RPMI8226 (cell line): Measurements from ENCODE around the gene ACTR5.
"Not testable (repeated sequence)": the region's sequence is repeated elsewhere in the genome, so short reads cannot be mapped to it uniquely, and the experiment has no call there.

Source experiments
- DNase-seq: peaks from one replicate; pipeline ENCODE4 v3.0.0-alpha.2; 2015

The ACTR5 gene

DNA sequence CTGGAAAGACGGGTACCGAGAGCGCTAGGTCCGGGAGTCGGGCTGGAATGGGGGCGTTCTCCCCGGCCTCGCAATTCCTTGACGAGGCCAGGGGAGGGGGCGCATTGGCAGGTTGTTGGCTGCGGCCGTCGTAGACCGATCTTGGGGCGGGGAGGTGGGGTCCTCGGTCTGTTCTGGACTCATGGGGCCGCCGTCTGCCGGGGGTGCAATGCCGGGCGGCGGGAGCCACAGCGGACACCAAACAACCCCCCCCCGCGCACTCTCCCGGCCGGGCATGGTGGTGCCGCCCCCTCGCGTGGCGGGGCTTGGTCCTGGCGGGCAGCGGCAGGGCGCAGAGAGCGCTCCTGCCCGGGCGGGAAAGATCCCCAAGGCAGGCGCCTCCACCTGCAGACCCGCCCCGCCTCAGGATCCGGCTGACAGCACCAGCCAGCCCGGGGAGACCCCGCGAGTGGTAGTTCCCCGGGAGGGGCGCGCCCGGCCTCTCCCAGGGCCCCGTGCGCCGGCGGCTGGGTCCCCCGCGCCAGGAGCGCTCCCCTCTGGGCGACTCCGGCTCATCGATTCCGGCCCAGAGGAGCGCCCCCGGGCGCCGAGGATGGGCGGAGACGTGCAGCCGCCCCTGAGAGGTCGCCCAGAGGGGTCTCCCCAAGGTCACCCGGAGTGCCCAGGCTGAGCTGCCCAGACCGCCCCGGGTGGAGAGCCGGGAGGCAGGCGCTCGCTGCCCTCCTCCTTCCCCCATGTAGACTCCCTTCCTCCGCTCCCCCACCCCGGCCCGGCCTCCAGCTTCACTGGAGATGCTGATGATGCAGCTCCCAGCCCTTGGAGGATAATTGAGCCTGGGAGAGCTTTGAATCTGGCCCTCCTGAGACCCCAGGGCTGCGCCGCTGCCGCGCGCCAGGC is 57.9 kb downstream of the ACTR5 start:
- DNase-seq = no peak

DNA sequence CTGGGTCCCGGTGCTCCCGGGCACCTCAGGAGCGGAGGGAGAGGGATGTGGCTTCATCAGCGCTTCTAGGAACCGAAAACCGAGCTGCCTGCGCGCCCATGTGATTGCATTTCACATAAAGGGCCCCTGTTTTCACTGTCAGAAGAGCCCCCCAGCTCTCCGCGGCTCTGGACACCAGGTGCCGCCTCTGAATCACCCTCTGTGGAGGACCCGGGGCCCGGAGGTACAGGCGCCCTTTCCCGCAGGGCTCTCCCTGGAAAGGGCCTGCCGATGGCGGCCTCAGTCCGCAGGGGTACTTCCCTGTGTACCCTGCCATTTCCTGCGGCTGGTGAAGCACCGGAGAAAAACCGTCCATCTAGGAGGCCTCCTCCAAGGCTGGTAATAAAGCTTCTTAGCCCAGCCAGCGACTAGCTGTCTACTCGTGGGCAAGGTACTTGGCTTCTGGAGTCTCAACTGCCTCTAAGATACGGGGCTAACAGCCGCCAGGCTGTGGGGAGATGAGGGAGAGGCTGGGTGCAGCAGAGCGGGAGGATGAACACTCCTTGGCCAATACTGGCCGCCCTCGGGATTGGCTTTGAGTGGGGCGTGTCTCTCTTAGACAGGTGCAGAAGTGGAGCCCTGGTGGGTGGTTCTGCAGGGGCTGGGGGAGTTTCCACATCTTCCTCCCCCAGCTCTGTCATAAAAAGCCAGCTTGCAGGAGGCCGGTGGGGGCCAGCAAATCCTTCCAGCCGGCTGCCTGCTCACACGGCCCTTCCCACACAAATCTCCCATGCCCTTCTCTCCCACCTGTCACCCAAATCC is 58.8 kb downstream of the ACTR5 start:
- DNase-seq = no peak

DNA sequence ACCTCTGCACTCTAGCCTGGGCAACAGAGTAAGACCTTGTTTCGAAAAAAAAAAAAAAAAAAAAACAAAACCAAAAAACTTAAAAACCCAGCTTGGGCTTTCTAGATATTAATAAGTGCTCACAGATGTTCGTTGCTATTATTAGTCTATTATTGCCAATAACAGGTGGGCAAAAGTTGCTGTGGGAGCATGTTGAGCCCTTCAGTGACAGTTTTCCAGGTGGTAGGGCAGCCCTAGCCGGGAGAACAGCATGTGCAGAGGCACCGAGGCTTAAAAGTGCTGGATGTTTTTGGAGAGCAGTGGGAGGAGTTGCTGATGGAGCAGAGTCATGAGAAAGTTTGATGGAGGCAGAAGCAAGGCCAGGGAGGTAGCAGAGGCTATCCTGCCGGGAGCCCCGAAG is 61.7 kb downstream of the ACTR5 start:
- DNase-seq = no peak

DNA sequence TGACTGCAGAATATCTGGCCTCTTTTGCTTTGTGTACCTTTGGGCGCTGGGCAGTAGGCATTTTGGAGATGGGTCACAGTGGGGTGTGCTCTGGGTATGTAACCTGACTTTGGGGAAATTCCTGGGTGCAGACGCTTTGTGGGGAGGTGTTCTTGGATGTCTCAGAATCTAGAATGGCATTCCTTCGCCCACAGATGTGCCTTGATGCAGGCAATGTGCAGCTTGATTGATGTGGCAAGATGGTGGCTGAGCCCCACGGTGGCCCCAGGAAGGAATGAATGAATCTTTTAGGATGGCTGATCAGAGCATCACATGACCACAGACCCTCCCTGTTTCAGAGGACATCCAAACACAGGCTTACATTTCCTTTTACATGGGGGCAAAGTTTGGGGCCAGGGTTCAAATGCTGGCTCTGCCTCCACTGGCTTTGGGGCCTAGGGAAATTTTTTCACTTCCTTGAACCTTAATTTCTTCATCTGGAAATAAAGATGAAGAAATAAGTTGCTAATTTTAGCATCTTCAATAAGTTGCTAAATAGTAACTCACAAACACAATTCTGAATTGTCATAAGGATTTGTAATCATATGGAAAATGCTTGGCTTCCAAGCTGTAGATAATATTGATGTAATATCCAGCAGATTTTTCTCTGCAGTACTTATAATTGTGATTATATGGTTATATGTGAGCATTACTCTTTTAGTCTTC is 62.8 kb downstream of the ACTR5 start:
- DNase-seq = no peak

GRCh38 chr20:38811769-38812168 is 63.5 kb downstream of the ACTR5 start:
- DNase-seq = no peak

DNA sequence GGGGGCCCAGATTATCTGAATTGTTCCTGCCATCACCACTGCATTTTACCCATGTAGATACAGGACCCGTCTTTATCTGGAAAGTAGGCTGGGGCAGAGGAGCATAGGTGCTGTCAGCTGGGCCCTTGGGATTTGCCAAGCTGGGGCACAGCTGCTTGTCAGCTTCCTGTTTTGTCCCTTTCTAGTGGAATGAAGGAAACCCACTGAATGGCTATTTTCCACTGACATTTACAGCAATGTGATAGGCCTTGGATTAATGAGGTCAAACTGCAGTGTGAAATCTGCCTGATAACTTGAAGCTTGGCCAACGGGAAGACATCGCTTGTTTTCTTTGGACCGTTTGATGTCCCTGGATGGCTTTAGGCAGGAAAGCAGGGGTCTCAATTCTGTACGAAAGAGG is 63.9 kb downstream of the ACTR5 start:
- no peak for DNase-seq

DNA sequence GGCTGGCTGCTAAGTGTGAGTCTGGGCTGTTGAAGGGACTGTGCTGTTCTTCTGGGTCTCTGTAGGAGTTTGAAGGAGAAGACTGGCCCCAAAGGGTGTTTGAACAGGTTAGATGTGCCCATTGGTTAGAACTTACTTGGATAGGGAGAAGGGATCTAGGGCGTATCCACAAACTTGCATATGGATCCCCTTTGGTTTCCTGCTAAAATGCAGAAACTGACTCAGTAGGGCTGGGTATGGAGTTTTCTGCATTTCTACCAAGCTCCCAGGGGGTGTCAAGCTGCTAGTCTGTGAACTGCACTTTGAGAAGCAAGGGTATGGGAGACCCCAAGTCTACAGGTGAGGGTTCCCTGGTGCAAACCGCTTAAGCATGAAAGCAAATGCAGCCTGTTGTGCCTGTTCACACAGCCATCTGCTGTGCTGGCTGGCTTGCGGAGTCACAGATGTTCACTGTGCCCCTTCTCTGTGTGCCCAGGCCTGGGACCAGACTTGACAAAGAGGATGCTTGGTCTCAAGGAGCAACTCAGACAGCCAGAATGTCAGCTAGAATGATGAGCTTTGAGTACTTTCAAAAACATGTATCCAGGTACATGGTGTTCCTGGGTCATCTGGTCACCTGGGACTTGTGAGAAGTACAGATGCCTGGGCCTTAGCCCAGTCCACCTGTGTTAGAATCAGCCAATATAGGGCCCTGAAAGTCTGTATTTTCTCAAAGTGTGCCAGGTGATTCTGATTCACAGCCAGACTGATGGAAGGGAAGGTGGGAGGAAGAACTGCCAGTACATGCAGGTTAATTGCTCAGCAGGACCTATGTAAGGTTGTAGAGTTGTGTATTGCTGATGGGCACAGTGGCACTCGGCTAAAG is 64.7 kb downstream of the ACTR5 start:
- DNase-seq = no peak

DNA sequence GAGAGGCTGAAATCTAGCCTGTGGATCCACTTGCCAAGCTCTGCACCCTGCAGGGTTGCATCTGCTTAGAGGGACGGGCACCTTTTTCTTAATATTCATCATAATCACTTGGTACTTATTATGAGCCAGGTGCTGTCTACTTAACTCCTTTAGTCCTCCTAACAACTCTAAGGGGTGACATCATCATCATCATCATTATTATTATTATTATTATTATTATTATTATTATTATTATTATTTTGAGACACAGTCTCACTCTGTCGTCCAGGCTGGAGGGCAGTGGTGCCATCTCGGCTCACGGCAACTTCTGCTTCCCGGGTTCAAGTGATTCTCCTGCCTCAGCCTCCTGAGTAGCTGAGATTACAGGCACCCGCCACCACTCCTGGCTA is 65.3 kb downstream of the ACTR5 start:
- DNase-seq = not testable (repeated sequence)

- no peak for DNase-seq
Measured at GRCh38 chr20:38815446-38815845, 67.2 kb downstream of the ACTR5 start.

DNA sequence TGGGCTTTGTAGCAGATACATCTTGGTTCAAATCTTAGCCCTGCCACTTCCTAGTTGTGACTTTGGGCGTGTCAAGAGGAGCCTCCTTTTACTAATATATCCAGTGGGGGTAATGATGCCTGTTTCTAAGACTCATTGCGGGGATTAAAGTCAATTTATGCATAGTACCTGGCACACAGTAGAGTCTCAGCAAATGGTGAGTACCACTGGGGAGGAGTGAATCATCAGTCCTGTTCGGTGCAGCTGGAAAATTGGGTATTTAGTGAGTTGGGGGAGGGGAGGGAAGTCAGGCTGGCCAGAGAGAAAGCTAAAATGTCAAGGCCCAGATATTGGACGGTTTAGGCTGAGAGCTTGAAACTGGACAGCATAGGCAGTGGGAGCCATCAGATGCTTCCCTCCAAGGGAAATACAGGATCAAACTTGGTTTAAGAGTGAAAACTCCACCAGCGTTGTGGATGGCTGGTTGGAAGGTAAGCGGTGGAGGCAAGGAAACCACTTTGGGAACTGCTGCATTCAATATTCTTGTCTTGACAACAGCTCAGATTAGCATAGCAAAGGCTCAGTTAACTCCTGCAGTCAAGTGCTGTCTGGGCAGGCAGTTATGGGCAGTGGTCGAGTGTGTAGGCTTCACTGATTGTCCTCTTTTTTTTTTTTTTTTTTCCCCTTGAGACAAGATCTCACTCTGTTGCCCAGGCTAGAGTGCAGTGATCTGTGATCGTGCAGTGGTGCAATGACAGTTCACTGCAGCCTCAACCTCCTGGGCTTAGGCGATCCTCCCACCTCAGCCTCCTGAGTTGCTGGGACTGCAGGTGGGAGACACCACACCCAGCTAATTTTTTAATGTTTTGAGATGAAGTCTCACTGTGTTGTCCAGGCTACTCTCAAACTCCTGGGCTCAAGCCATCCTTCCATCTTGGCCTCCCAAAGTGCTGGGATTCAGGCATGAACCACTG is 70.1 kb downstream of the ACTR5 start:
- no peak for DNase-seq
